ENCODE measurements around the gene PDE7B. TPM values are rescaled to one million over a fixed set of nuclear protein-coding genes. Genes with fewer than 3 reads are reported as not detected.
A peak's percentile ranks its signal among the peaks of the same experiment; 100 is the strongest.

PDE7B gene
- polyA plus RNA-seq, 1 donor (not counting 4 experiments of a cell fraction or from before 2014, with no cell fraction given), result 0.01 TPM

DNA sequence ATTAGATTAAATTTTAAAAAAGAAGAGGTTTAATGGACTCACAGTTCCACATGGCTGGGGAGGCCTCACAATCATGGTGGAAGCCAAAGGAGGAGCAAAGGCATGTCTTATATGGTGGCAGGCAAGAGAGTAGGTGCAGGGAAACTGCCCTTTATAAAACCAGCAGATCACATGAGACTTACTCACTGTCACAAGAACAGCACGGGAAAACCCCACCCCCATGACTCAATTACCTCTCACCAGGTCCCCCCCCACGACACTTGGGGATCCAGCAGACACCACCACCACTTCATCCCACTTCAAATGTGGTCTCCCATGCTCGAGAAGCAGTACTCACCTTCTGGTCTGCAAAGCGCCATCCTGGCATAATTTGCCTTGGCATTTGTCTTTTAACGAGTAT lies 374.0 kb downstream of the PDE7B start:
- Histone ChIP-seq H3K4me1 (ENCODE audit: control insufficient read depth, extremely low read depth, insufficient read depth, low read length) (no peaks in the 10 kb centered on the region), H4K20me1 (ENCODE audit: control insufficient read depth, extremely low read depth, insufficient read depth, low read length) (no peaks in the 10 kb centered on the region), H3K79me2 (ENCODE audit: control insufficient read depth, insufficient read depth, low read length) (no peaks in the 10 kb centered on the region), H2AFZ (ENCODE audit: control insufficient read depth, low read length) (no peak overlapping the region), H3K9ac (ENCODE audit: control insufficient read depth, extremely low read depth, insufficient read depth, low read length) (no peak overlapping the region), H3K9me1 (ENCODE audit: control insufficient read depth, extremely low read depth, insufficient read depth, low read length) (no peaks in the 10 kb centered on the region), H3K4me3 (ENCODE audit: control insufficient read depth in 2 of 3, extremely low read depth in 1 of 3, insufficient read depth in 2 of 3, low read depth in 1 of 3, low read length in 3 of 3) (no peak overlapping the region), H3K27me3 (ENCODE audit: control insufficient read depth, extremely low read depth, insufficient read depth, low read length) (no peaks in the 10 kb centered on the region), H3K36me3 (ENCODE audit: control insufficient read depth in 2 of 2, extremely low read depth in 1 of 2, insufficient read depth in 2 of 2, low read length in 2 of 2) (no peaks in the 10 kb centered on the region), H3K9me3 (ENCODE audit: control insufficient read depth, low read depth, low read length) (no peaks in the 10 kb centered on the region), H3K27ac (ENCODE audit: control insufficient read depth, insufficient read depth, low read length) (no peak overlapping the region), H3K4me2 (ENCODE audit: control insufficient read depth, extremely low read depth, insufficient read depth, low read depth, low read length) (no peak overlapping the region)
- DNase-seq (ENCODE audit: low read depth, low spot score) (no peak), FAIRE-seq (no peak)
- dilution Hi-C loops (cut with MboI; ENCODE audit: extremely low pct_ligation_motif_present, low sequenced_read_pairs), result no loop called here
- TF ChIP-seq, protein P1, sequence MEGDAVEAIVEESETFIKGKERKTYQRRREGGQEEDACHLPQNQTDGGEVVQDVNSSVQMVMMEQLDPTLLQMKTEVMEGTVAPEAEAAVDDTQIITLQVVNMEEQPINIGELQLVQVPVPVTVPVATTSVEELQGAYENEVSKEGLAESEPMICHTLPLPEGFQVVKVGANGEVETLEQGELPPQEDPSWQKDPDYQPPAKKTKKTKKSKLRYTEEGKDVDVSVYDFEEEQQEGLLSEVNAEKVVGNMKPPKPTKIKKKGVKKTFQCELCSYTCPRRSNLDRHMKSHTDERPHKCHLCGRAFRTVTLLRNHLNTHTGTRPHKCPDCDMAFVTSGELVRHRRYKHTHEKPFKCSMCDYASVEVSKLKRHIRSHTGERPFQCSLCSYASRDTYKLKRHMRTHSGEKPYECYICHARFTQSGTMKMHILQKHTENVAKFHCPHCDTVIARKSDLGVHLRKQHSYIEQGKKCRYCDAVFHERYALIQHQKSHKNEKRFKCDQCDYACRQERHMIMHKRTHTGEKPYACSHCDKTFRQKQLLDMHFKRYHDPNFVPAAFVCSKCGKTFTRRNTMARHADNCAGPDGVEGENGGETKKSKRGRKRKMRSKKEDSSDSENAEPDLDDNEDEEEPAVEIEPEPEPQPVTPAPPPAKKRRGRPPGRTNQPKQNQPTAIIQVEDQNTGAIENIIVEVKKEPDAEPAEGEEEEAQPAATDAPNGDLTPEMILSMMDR (optimal IDR thresholded peaks at IDR 0.05 in 1 of 3, IDR thresholded peaks at IDR 0.05 in 1 of 3, conservative IDR thresholded peaks at IDR 0.05 in 1 of 3; ENCODE audit: extremely low read depth in 1 of 3, insufficient read depth in 2 of 3, low read length in 3 of 3), result no peak
- no peak for TF ChIP-seq EZH2 (IDR thresholded peaks at IDR 0.05; ENCODE audit: low read length)

DNA sequence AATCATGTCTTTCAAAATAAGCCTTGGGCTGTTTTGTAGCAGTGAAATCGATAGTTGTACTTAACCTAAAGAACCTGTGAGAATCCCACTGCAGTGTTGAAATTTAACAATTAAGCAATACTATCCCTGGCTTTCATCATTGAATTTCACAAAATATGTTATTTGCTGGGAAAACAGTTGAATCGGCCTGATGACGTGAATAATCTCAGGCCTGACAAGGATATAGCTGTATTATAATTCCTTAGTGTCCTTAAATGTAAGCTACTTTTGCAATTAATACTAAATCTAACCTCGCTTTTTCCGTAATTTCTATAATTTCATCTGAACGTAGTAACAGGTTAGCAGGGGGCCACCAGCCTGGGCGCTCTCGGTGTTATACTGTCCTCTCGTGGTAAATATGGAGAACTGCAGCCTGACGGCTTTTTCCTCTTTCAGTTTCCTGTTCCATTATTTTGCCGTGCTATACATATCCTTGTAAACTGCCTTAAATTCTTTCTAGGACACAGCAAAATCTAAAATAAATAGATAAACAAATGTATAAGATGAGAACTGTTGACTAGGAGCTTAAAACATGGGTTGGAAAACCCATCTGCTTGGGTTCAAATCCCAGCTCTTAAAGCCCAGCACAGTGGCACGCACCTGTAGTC lies 374.6 kb downstream of the PDE7B start:
- Histone ChIP-seq H3K9me3 (ENCODE audit: control insufficient read depth, low read depth, low read length) (no peaks in the 10 kb centered on the region), H3K4me1 (ENCODE audit: control insufficient read depth, extremely low read depth, insufficient read depth, low read length) (no peaks in the 10 kb centered on the region), H4K20me1 (ENCODE audit: control insufficient read depth, extremely low read depth, insufficient read depth, low read length) (no peaks in the 10 kb centered on the region), H3K27ac (ENCODE audit: control insufficient read depth, insufficient read depth, low read length) (no peak overlapping the region), H3K27me3 (ENCODE audit: control insufficient read depth, extremely low read depth, insufficient read depth, low read length) (no peaks in the 10 kb centered on the region), H3K4me3 (ENCODE audit: control insufficient read depth in 2 of 3, extremely low read depth in 1 of 3, insufficient read depth in 2 of 3, low read depth in 1 of 3, low read length in 3 of 3) (peak overlapping the region in 2 of 3 experiments; percentile 16 to 36), H2AFZ (ENCODE audit: control insufficient read depth, low read length) (peak overlapping the region; percentile 7), H3K36me3 (ENCODE audit: control insufficient read depth in 2 of 2, extremely low read depth in 1 of 2, insufficient read depth in 2 of 2, low read length in 2 of 2) (no peaks in the 10 kb centered on the region), H3K9ac (ENCODE audit: control insufficient read depth, extremely low read depth, insufficient read depth, low read length) (no peak overlapping the region), H3K79me2 (ENCODE audit: control insufficient read depth, insufficient read depth, low read length) (no peaks in the 10 kb centered on the region), H3K4me2 (ENCODE audit: control insufficient read depth, extremely low read depth, insufficient read depth, low read depth, low read length) (peak overlapping the region; percentile 62), H3K9me1 (ENCODE audit: control insufficient read depth, extremely low read depth, insufficient read depth, low read length) (no peaks in the 10 kb centered on the region)
- no peak for DNase-seq (ENCODE audit: low read depth, low spot score)
- TF ChIP-seq, protein P1 (optimal IDR thresholded peaks at IDR 0.05 in 1 of 3, IDR thresholded peaks at IDR 0.05 in 1 of 3, conservative IDR thresholded peaks at IDR 0.05 in 1 of 3; ENCODE audit: extremely low read depth in 1 of 3, insufficient read depth in 2 of 3, low read length in 3 of 3), result peak; percentile 83 to 99 (median 99)
- TF ChIP-seq EZH2 (IDR thresholded peaks at IDR 0.05; ENCODE audit: low read length), result no peak
- no peak for FAIRE-seq
- dilution Hi-C loops (cut with MboI; ENCODE audit: extremely low pct_ligation_motif_present, low sequenced_read_pairs), result no loop called here
